Measurements from ENCODE around the gene NMNAT2. TPM values are rescaled to one million over a fixed set of nuclear protein-coding genes. Genes with fewer than 3 reads are reported as not detected.

The NMNAT2 gene
- total and polyA plus RNA-seq, 5 donors from 2014 or later = not detected

GRCh38 chr1:183296782-183297181, 121.4 kb downstream of the NMNAT2 start:
- H3K36me3 Mint-ChIP-seq = no peaks in the 10 kb centered on the region
- peaks cover 0 to 4% (median 0%) of the 10 kb centered on the region in 7 donors for H3K9me3 Mint-ChIP-seq
- Histone ChIP-seq H3K9me3 (ENCODE audit: control insufficient read depth in 2 of 2, low read length in 2 of 2) (no peaks in the 10 kb centered on the region), H3K4me3 (ENCODE audit: low read depth, low read length) (no peak overlapping the region), H3K36me3 (ENCODE audit: control insufficient read depth, insufficient read depth, low read length) (no peaks in the 10 kb centered on the region), H3K27ac (ENCODE audit: insufficient read depth, low read length, poor library complexity, severe bottlenecking) (no peak overlapping the region), H3K27me3 (ENCODE audit: control insufficient read depth, insufficient read depth, low read length) (no peaks in the 10 kb centered on the region), H3K4me1 (ENCODE audit: control insufficient read depth, insufficient read depth, low read length, poor library complexity, severe bottlenecking) (no peaks in the 10 kb centered on the region)
- H3K27ac Mint-ChIP-seq = no peak overlapping the region
- H3K4me3 Mint-ChIP-seq = no peak overlapping the region
- no peaks in the 10 kb centered on the region for H3K4me1 Mint-ChIP-seq
- DNase-seq = no peak
- H3K27me3 Mint-ChIP-seq = peaks cover 12% of the 10 kb centered on the region
- ATAC-seq (ENCODE audit: low read depth in 2 of 2) = no peak

- H3K4me1 ChIP-seq (ENCODE audit: control insufficient read depth, insufficient read depth, low read length, poor library complexity, severe bottlenecking) = no peaks in the 10 kb centered on the region
- no peaks in the 10 kb centered on the region for H3K36me3 Mint-ChIP-seq
- no peaks in the 10 kb centered on the region for H3K4me1 Mint-ChIP-seq
- no peak overlapping the region for H3K4me3 ChIP-seq (ENCODE audit: low read depth, low read length)
- H3K9me3 Mint-ChIP-seq = peaks cover 0 to 4% (median 0%) of the 10 kb centered on the region in 7 donors
- no peak overlapping the region for H3K4me3 Mint-ChIP-seq
- H3K27ac ChIP-seq (ENCODE audit: insufficient read depth, low read length, poor library complexity, severe bottlenecking) = no peak overlapping the region
- DNase-seq (no peak), ATAC-seq (ENCODE audit: low read depth in 2 of 2) (no peak)
- H3K9me3 ChIP-seq (ENCODE audit: control insufficient read depth in 2 of 2, low read length in 2 of 2) = no peaks in the 10 kb centered on the region
- H3K27me3 Mint-ChIP-seq = peaks cover 12% of the 10 kb centered on the region
- no peak overlapping the region for H3K27ac Mint-ChIP-seq
- H3K36me3 ChIP-seq (ENCODE audit: control insufficient read depth, insufficient read depth, low read length) = no peaks in the 10 kb centered on the region
- H3K27me3 ChIP-seq (ENCODE audit: control insufficient read depth, insufficient read depth, low read length) = no peaks in the 10 kb centered on the region
Measured at GRCh38 chr1:183295521-183295920, 122.7 kb downstream of the NMNAT2 start.

GRCh38 chr1:183293876-183294275, 124.3 kb downstream of the NMNAT2 start:
- ATAC-seq (ENCODE audit: low read depth in 2 of 2) = no peak

GRCh38 chr1:183293241-183293640, 124.9 kb downstream of the NMNAT2 start:
- no peak for ATAC-seq (ENCODE audit: low read depth in 2 of 2)

More at GRCh38 chr1:183293876-183294275, 124.3 kb downstream of the NMNAT2 start:
- Mint-ChIP-seq H3K9me3 (peaks cover 0 to 4% (median 0%) of the 10 kb centered on the region in 7 donors), H3K4me1 (no peaks in the 10 kb centered on the region), H3K27ac (no peak overlapping the region), H3K27me3 (peaks cover 17% of the 10 kb centered on the region), H3K36me3 (no peaks in the 10 kb centered on the region), H3K4me3 (no peak overlapping the region)
- no peak for DNase-seq
- Histone ChIP-seq H3K36me3 (ENCODE audit: control insufficient read depth, insufficient read depth, low read length) (no peaks in the 10 kb centered on the region), H3K27me3 (ENCODE audit: control insufficient read depth, insufficient read depth, low read length) (no peaks in the 10 kb centered on the region), H3K27ac (ENCODE audit: insufficient read depth, low read length, poor library complexity, severe bottlenecking) (no peak overlapping the region), H3K4me1 (ENCODE audit: control insufficient read depth, insufficient read depth, low read length, poor library complexity, severe bottlenecking) (no peaks in the 10 kb centered on the region), H3K4me3 (ENCODE audit: low read depth, low read length) (no peak overlapping the region), H3K9me3 (ENCODE audit: control insufficient read depth in 2 of 2, low read length in 2 of 2) (no peaks in the 10 kb centered on the region)

DNA sequence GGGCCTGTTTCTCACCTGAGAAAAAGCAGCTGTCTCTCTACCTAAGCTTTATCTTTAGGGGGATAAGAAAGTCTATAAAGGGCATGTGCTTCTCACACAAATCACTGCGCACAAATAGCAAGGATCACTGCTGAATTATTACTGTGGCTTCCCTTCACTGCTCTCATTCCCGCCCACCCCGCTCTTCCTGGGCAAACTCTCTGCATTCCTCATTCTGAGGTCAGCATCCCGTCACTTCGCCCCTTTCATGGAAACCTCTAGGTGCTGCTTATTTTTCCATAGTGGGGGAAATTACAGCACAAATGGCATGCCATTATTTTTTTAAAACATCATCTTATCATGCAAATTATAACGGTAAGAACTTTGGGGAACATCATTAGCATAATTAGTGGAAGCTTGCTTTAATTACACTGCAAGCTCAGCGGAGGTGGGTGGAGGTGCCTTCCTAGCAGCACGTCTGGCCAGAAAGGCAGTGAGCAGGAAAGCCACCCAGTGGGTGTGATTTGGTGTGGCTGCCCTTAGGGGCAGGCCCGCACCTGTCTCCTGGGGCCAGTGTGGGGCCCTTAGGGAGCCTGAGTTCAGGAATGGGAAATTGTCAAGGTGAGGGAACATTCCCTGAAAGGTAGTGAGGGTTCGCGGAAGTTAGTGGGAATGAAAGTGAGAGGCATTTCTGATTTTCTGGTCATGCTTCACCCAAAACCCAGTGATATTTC, 126.2 kb downstream of the NMNAT2 start:
- Histone ChIP-seq H3K27me3 (ENCODE audit: control insufficient read depth, insufficient read depth, low read length) (no peaks in the 10 kb centered on the region), H3K4me3 (ENCODE audit: low read depth, low read length) (no peak overlapping the region), H3K36me3 (ENCODE audit: control insufficient read depth, insufficient read depth, low read length) (no peaks in the 10 kb centered on the region), H3K4me1 (ENCODE audit: control insufficient read depth, insufficient read depth, low read length, poor library complexity, severe bottlenecking) (no peaks in the 10 kb centered on the region), H3K27ac (ENCODE audit: insufficient read depth, low read length, poor library complexity, severe bottlenecking) (no peak overlapping the region), H3K9me3 (ENCODE audit: control insufficient read depth in 2 of 2, low read length in 2 of 2) (no peaks in the 10 kb centered on the region)
- no peaks in the 10 kb centered on the region for H3K4me1 Mint-ChIP-seq
- H3K36me3 Mint-ChIP-seq = no peaks in the 10 kb centered on the region
- no peak overlapping the region for H3K4me3 Mint-ChIP-seq
- H3K9me3 Mint-ChIP-seq = peaks cover 0 to 2% (median 0%) of the 10 kb centered on the region in 7 donors
- DNase-seq (no peak), ATAC-seq (ENCODE audit: low read depth in 2 of 2) (no peak)
- no peak overlapping the region for H3K27ac Mint-ChIP-seq
- peaks cover 14% of the 10 kb centered on the region for H3K27me3 Mint-ChIP-seq

More at GRCh38 chr1:183293241-183293640, 124.9 kb downstream of the NMNAT2 start:
- Mint-ChIP-seq H3K27ac (no peak overlapping the region), H3K4me1 (no peaks in the 10 kb centered on the region), H3K9me3 (peaks cover 0 to 2% (median 0%) of the 10 kb centered on the region in 7 donors), H3K4me3 (no peak overlapping the region), H3K36me3 (no peaks in the 10 kb centered on the region), H3K27me3 (peaks cover 17% of the 10 kb centered on the region)
- Histone ChIP-seq H3K27ac (ENCODE audit: insufficient read depth, low read length, poor library complexity, severe bottlenecking) (no peak overlapping the region), H3K4me3 (ENCODE audit: low read depth, low read length) (no peak overlapping the region), H3K36me3 (ENCODE audit: control insufficient read depth, insufficient read depth, low read length) (no peaks in the 10 kb centered on the region), H3K4me1 (ENCODE audit: control insufficient read depth, insufficient read depth, low read length, poor library complexity, severe bottlenecking) (no peaks in the 10 kb centered on the region), H3K27me3 (ENCODE audit: control insufficient read depth, insufficient read depth, low read length) (no peaks in the 10 kb centered on the region), H3K9me3 (ENCODE audit: control insufficient read depth in 2 of 2, low read length in 2 of 2) (no peaks in the 10 kb centered on the region)
- DNase-seq = no peak

DNA sequence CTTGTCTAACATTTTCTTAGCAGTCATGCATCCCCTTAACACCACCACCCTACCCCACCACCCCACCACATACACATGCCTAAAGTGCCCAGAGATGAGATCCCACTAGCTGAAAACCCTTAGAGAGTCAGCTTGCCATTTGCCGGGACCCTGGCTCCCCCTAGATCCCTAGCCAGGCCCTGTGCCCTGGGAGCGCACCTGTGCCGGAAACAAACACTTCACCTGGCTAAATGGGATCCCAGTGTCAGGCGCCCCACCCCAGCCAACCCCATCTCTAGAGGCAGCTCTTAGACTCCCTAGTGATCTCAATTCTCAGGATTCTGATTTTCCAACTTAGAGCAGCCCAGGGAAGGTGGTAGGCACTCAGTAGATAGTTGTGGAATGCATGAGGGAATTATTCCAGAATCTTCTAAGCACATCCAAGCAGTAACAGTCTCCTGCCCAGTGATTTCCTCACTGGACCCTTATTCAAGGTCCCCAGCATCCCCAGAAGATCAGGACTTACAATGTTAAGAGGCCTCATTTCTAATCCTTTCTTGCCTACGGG, 126.9 kb downstream of the NMNAT2 start:
- ATAC-seq (ENCODE audit: low read depth in 2 of 2) = no peak
- DNase-seq = no peak
- Histone ChIP-seq H3K4me1 (ENCODE audit: control insufficient read depth, insufficient read depth, low read length, poor library complexity, severe bottlenecking) (no peaks in the 10 kb centered on the region), H3K9me3 (ENCODE audit: control insufficient read depth in 2 of 2, low read length in 2 of 2) (no peaks in the 10 kb centered on the region), H3K27ac (ENCODE audit: insufficient read depth, low read length, poor library complexity, severe bottlenecking) (no peak overlapping the region), H3K36me3 (ENCODE audit: control insufficient read depth, insufficient read depth, low read length) (no peaks in the 10 kb centered on the region), H3K4me3 (ENCODE audit: low read depth, low read length) (no peak overlapping the region), H3K27me3 (ENCODE audit: control insufficient read depth, insufficient read depth, low read length) (no peaks in the 10 kb centered on the region)
- Mint-ChIP-seq H3K4me1 (no peaks in the 10 kb centered on the region), H3K9me3 (peaks cover 0 to 2% (median 0%) of the 10 kb centered on the region in 7 donors), H3K27me3 (peaks cover 9% of the 10 kb centered on the region), H3K4me3 (no peak overlapping the region), H3K36me3 (no peaks in the 10 kb centered on the region), H3K27ac (no peak overlapping the region)

GRCh38 chr1:183290628-183291027, 127.6 kb downstream of the NMNAT2 start:
- no peaks in the 10 kb centered on the region for H3K4me1 ChIP-seq (ENCODE audit: control insufficient read depth, insufficient read depth, low read length, poor library complexity, severe bottlenecking)
- no peak overlapping the region for H3K27ac ChIP-seq (ENCODE audit: insufficient read depth, low read length, poor library complexity, severe bottlenecking)
- H3K9me3 ChIP-seq (ENCODE audit: control insufficient read depth in 2 of 2, low read length in 2 of 2) = no peaks in the 10 kb centered on the region
- Mint-ChIP-seq H3K27ac (no peak overlapping the region), H3K9me3 (peaks cover 0 to 2% (median 0%) of the 10 kb centered on the region in 7 donors), H3K4me1 (no peaks in the 10 kb centered on the region), H3K27me3 (peaks cover 9% of the 10 kb centered on the region), H3K36me3 (no peaks in the 10 kb centered on the region), H3K4me3 (no peak overlapping the region)
- no peaks in the 10 kb centered on the region for H3K36me3 ChIP-seq (ENCODE audit: control insufficient read depth, insufficient read depth, low read length)
- H3K4me3 ChIP-seq (ENCODE audit: low read depth, low read length) = no peak overlapping the region
- H3K27me3 ChIP-seq (ENCODE audit: control insufficient read depth, insufficient read depth, low read length) = no peaks in the 10 kb centered on the region
- DNase-seq (no peak), ATAC-seq (ENCODE audit: low read depth in 2 of 2) (no peak)

DNA sequence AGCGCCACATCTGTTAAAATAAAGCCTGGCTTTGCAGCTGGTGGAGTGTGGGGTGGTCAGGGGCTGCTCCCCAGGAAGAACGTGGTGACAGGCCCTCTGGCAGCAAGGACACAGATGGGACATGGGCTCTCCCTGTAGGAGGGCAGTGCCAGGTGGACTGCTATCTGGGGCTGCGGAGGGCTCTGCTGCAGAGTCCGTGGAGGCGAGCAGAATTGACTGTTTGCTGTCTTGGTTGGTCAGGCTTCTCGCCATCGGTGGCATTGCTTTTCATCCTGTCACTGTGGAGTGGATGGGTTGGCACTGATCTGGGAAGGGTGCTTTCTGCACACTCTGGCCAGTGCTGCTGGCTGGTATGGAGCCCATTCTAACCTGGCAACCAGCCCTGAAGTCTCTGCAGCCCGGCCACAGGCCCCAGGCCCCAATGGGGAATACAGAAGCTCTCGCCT, 129.1 kb downstream of the NMNAT2 start:
- ATAC-seq (ENCODE audit: low read depth in 2 of 2) (no peak), DNase-seq (no peak)
- H3K4me3 Mint-ChIP-seq = no peak overlapping the region
- Histone ChIP-seq H3K27ac (ENCODE audit: insufficient read depth, low read length, poor library complexity, severe bottlenecking) (no peak overlapping the region), H3K9me3 (ENCODE audit: control insufficient read depth in 2 of 2, low read length in 2 of 2) (no peaks in the 10 kb centered on the region), H3K4me3 (ENCODE audit: low read depth, low read length) (no peak overlapping the region), H3K36me3 (ENCODE audit: control insufficient read depth, insufficient read depth, low read length) (no peaks in the 10 kb centered on the region), H3K27me3 (ENCODE audit: control insufficient read depth, insufficient read depth, low read length) (no peaks in the 10 kb centered on the region), H3K4me1 (ENCODE audit: control insufficient read depth, insufficient read depth, low read length, poor library complexity, severe bottlenecking) (no peaks in the 10 kb centered on the region)
- no peaks in the 10 kb centered on the region for H3K4me1 Mint-ChIP-seq
- no peaks in the 10 kb centered on the region for H3K36me3 Mint-ChIP-seq
- H3K27me3 Mint-ChIP-seq = peaks cover 9% of the 10 kb centered on the region
- H3K9me3 Mint-ChIP-seq = peaks cover 0 to 2% (median 0%) of the 10 kb centered on the region in 7 donors
- H3K27ac Mint-ChIP-seq = no peak overlapping the region

Measured in CD4-positive, CD25-positive, alpha-beta regulatory T cell (primary cell).